Breast epithelium (tissue), 3 donors: Measurements from ENCODE around the gene RAP1GAP2.

Source experiments
- CTCF ChIP-seq, 3 donors: fragments of 450-650 bp; IDR thresholded peaks; one replicate each; pipeline ENCODE4 v1.5.1; 2016 to 2017; ENCODE audit warnings: antibody characterized with exemption in 3 of 3, mild to moderate bottlenecking in 3 of 3, moderate library complexity in 3 of 3
- POLR2A ChIP-seq: fragments of 450-650 bp; IDR thresholded peaks from one replicate; pipeline ENCODE4 v1.6.1; 2016; ENCODE audit warnings: antibody characterized with exemption, mild to moderate bottlenecking, moderate library complexity

DNA sequence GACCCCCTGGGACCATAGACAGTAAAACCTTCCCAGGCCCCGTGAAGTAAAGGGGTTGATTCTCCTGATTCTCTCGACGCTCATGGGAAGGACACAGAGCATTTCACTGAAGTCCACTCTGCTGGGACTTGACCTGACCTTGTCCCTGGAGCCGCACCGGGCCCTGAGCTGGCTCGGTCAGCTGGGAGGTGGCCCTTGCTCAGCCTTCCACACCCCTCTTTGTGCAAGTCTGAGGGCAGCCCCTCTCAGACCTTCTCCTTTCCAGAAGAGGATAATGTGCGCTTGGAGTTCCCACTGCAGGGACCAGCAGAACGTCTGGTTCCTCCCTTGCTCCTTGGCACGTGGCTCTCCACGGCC lies 115.5 kb downstream of the RAP1GAP2 start:
- TF ChIP-seq POLR2A (no peak), CTCF (IDR thresholded peaks at IDR 0.05) (no peak)
